Esophagus muscularis mucosa (tissue), 3 donors: ENCODE measurements around the gene TSSC4.

ENCODE experiments used
- EP300 ChIP-seq: sonication (generic); formaldehyde crosslinking; IDR thresholded peaks from one replicate; pipeline ENCODE4 v1.6.1; 2017; ENCODE audit warnings: antibody characterized with exemption
- TF ChIP-seq, protein P1 (sequence below), 3 experiments: fragments of 200-600 bp in 2 of 3; fragments of 450-650 bp in 1 of 3; sonication (generic) in 2 of 3; IDR thresholded peaks; one replicate each; pipeline ENCODE4 v1.5.1; 2017 to 2019; ENCODE audit warnings: antibody characterized with exemption in 3 of 3, mild to moderate bottlenecking in 2 of 3, moderate library complexity in 1 of 3

DNA sequence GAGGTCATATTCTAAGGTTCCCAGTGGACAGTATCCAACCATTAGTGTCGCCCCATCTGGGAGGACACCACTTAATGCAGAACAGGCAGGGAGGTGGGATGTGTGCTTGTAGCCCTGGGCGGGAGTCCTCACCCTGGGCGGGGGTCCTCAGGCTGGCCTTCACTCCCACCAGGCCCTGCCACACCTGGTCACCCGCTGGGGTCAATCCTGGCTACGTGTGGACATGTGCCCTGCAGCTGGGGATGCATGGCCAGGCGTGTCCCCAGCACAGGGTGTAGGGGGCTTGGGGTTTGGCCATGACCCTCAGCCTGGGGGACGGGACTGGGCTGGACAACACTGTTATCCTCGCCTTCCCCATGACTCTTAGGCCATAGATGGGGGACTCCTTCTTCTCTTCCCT, 25.0 kb downstream of the TSSC4 start:
- no peak for TF ChIP-seq EP300
- TF ChIP-seq, protein P1, sequence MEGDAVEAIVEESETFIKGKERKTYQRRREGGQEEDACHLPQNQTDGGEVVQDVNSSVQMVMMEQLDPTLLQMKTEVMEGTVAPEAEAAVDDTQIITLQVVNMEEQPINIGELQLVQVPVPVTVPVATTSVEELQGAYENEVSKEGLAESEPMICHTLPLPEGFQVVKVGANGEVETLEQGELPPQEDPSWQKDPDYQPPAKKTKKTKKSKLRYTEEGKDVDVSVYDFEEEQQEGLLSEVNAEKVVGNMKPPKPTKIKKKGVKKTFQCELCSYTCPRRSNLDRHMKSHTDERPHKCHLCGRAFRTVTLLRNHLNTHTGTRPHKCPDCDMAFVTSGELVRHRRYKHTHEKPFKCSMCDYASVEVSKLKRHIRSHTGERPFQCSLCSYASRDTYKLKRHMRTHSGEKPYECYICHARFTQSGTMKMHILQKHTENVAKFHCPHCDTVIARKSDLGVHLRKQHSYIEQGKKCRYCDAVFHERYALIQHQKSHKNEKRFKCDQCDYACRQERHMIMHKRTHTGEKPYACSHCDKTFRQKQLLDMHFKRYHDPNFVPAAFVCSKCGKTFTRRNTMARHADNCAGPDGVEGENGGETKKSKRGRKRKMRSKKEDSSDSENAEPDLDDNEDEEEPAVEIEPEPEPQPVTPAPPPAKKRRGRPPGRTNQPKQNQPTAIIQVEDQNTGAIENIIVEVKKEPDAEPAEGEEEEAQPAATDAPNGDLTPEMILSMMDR (IDR thresholded peaks at IDR 0.05): no peak
